Choroid plexus epithelial cell (primary cell): ENCODE results near the gene DVL3.

Experiments
- DNase-seq: peaks from one replicate; pipeline ENCODE4 v3.0.0-alpha.2; 2010; ENCODE audit warnings: low read depth
- H3K4me3 ChIP-seq: 2 replicates; pipeline ENCODE4 v1.5.1; 2011; ENCODE audit warnings: low read depth, mild to moderate bottlenecking, control low read depth, low read length, moderate library complexity
- TF ChIP-seq, protein P1 (sequence below): conservative IDR thresholded peaks from 2 replicates; pipeline ENCODE4 v1.5.1; 2011; ENCODE audit warnings: low read depth, mild to moderate bottlenecking, control low read depth, inconsistent platforms, low read length, moderate library complexity

Gene DVL3

GRCh38 chr3:184175981-184176376, 20.8 kb downstream of the DVL3 start:
- TF ChIP-seq, protein P1, sequence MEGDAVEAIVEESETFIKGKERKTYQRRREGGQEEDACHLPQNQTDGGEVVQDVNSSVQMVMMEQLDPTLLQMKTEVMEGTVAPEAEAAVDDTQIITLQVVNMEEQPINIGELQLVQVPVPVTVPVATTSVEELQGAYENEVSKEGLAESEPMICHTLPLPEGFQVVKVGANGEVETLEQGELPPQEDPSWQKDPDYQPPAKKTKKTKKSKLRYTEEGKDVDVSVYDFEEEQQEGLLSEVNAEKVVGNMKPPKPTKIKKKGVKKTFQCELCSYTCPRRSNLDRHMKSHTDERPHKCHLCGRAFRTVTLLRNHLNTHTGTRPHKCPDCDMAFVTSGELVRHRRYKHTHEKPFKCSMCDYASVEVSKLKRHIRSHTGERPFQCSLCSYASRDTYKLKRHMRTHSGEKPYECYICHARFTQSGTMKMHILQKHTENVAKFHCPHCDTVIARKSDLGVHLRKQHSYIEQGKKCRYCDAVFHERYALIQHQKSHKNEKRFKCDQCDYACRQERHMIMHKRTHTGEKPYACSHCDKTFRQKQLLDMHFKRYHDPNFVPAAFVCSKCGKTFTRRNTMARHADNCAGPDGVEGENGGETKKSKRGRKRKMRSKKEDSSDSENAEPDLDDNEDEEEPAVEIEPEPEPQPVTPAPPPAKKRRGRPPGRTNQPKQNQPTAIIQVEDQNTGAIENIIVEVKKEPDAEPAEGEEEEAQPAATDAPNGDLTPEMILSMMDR, result no peak
- H3K4me3 ChIP-seq, result peak overlapping the region; percentile 100
- DNase-seq, result no peak

- peak; percentile 98 for DNase-seq
- H3K4me3 ChIP-seq, result peak overlapping the region; percentile 100
- TF ChIP-seq, protein P1, result no peak
Observed at GRCh38 chr3:184176377-184177330, 21.5 kb downstream of the DVL3 start.

DNA sequence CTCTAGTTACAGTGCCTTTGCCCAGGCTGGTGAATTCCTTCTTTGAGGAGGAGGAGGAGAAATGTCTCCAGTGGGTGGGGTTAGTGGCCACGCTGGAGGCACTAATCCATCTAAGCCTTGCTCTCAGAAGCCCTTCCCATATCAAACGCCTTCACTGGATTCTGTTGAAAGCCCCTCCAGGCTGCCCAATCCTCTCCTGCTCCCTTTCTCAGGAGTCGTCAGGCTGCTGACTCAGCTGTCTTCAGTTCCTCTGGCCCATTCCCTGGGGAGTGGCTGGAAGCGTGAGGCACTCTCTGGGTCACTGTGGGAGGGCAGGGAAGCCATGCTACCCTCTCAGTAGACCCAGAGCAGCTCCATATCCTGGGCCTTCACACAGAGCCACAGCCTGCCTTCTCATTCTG, 22.2 kb downstream of the DVL3 start:
- TF ChIP-seq, protein P1, result no peak
- peak; percentile 60 for DNase-seq
- peak overlapping the region; percentile 100 for H3K4me3 ChIP-seq

- TF ChIP-seq, protein P1, result no peak
- peak overlapping the region; percentile 100 for H3K4me3 ChIP-seq
- no peak for DNase-seq
Observed at GRCh38 chr3:184177767-184178306, 22.7 kb downstream of the DVL3 start.

DNA sequence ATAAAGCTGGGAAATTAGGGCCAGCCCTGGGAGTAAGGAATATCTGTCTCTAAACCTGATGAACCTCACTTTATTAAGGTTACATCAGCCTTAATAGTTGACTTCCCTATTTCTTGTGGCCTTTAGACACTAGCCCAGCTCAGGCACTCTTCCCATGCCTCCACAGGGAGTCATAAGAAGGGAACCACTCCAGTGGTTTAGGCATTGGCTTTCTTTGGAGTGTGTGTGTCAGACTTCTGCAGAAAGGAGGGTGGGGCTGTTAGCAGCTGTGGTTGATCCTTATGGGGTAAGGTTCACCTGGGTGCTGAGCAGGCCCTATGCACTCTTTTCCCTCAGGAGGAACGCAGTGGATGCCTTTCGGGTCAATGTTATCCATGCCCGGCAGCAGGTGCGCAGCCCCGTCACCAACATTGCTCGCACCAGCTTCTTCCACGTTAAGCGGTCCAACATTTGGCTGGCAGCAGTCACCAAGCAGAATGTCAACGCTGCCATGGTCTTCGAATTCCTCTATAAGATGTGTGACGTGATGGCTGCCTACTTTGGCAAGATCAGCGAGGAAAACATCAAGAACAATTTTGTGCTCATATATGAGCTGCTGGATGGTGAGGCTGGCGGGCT, 23.5 kb downstream of the DVL3 start:
- TF ChIP-seq, protein P1, result no peak
- no peak overlapping the region for H3K4me3 ChIP-seq
- no peak for DNase-seq

GRCh38 chr3:184180165-184180564, 25.0 kb downstream of the DVL3 start:
- TF ChIP-seq, protein P1, result no peak
- DNase-seq, result peak; percentile 84
- H3K4me3 ChIP-seq, result no peak overlapping the region
